Measurements from ENCODE around the gene SZRD1.
"Not testable (repeated sequence)": the region's sequence is repeated elsewhere in the genome, so short reads cannot be mapped to it uniquely, and the experiment has no call there.

Gene SZRD1

GRCh38 chr1:16366722-16367257 lies at the start of gene SZRD1:
TSS of gene SZRD1 (plus strand) at chr1:16367242. CDS start at chr1:16367258, 16 bp downstream.
- peak; percentile 99 for DNase-seq (ENCODE audit: low read depth)

GRCh38 chr1:16318555-16318954 lies 48.5 kb upstream of the SZRD1 start:
- DNase-seq (ENCODE audit: low read depth): no peak

- DNase-seq (ENCODE audit: low read depth): no peak
Observed at GRCh38 chr1:16321176-16321867, 45.7 kb upstream of the SZRD1 start.

GRCh38 chr1:16324456-16324890 lies 42.6 kb upstream of the SZRD1 start:
- peak; percentile 54 for DNase-seq (ENCODE audit: low read depth)

- no peak for DNase-seq (ENCODE audit: low read depth)
Observed at GRCh38 chr1:16326833-16327404, 40.1 kb upstream of the SZRD1 start.

- DNase-seq (ENCODE audit: low read depth): no peak
Observed at GRCh38 chr1:16334655-16335340, 32.2 kb upstream of the SZRD1 start.

GRCh38 chr1:16338961-16339360 lies 28.1 kb upstream of the SZRD1 start:
- no peak for DNase-seq (ENCODE audit: low read depth)

GRCh38 chr1:16340673-16341072 lies 26.4 kb upstream of the SZRD1 start:
- DNase-seq (ENCODE audit: low read depth): no peak

- no peak for DNase-seq (ENCODE audit: low read depth)
Observed at GRCh38 chr1:16342331-16343062, 24.5 kb upstream of the SZRD1 start.

- not testable (repeated sequence) for DNase-seq (ENCODE audit: low read depth)
Observed at GRCh38 chr1:16343276-16343675, 23.8 kb upstream of the SZRD1 start.

GRCh38 chr1:16348414-16349182 lies 18.4 kb upstream of the SZRD1 start:
- no peak for DNase-seq (ENCODE audit: low read depth)

- DNase-seq (ENCODE audit: low read depth): no peak
Observed at GRCh38 chr1:16349847-16350406, 17.1 kb upstream of the SZRD1 start.

- DNase-seq (ENCODE audit: low read depth): no peak
Observed at GRCh38 chr1:16351456-16351993, 15.5 kb upstream of the SZRD1 start.

GRCh38 chr1:16351994-16352841 lies 14.8 kb upstream of the SZRD1 start, which contains the start of gene FBXO42:
TSS of gene FBXO42 (minus strand) at chr1:16352480. CDS start at chr1:16315418, 37,062 bp downstream.
- peak; percentile 85 for DNase-seq (ENCODE audit: low read depth)

- DNase-seq (ENCODE audit: low read depth): no peak
Observed at GRCh38 chr1:16352842-16353535, 14.1 kb upstream of the SZRD1 start.

- no peak for DNase-seq (ENCODE audit: low read depth)
Observed at GRCh38 chr1:16354619-16355018, 12.4 kb upstream of the SZRD1 start.

- no peak for DNase-seq (ENCODE audit: low read depth)
Observed at GRCh38 chr1:16356867-16357266, 10.2 kb upstream of the SZRD1 start.

GRCh38 chr1:16365146-16365498 lies 1.9 kb upstream of the SZRD1 start:
- not testable (repeated sequence) for DNase-seq (ENCODE audit: low read depth)

GRCh38 chr1:16367258-16367967 lies 371 bp downstream of the SZRD1 start:
- DNase-seq (ENCODE audit: low read depth): peak; percentile 74

All from fibroblast of the conjunctiva (primary cell).